ENCODE results near the gene MROH2B. TPM values are rescaled to one million over a fixed set of nuclear protein-coding genes. Genes with fewer than 3 reads are reported as not detected.
A peak's percentile ranks its signal among the peaks of the same experiment; 100 is the strongest.

Gene MROH2B
- total RNA-seq, 3 donors from 2014 or later, result not detected

- Histone ChIP-seq H3K27me3 (no peaks in the 10 kb centered on the region), H3K9me3 (no peaks in the 10 kb centered on the region), H3K4me1 (no peaks in the 10 kb centered on the region), H3K27ac (no peak overlapping the region), H3K4me3 (no peak overlapping the region), H3K36me3 (no peaks in the 10 kb centered on the region)
- intact Hi-C loops (cut with DNase I; ENCODE audit: low total_unique reads), result no loop called here
- no peak for DNase-seq (ENCODE audit: low spot score in 2 of 2)
- no peak for TF ChIP-seq POLR2A (IDR thresholded peaks at IDR 0.05)
- no peak for TF ChIP-seq POLR2AphosphoS5 (IDR thresholded peaks at IDR 0.05)
- no peak for TF ChIP-seq CTCF (IDR thresholded peaks at IDR 0.05)
These were observed 5.3 kb downstream of the MROH2B start for GRCh38 chr5:41065691-41066335.

- H3K9me3 ChIP-seq, result no peaks in the 10 kb centered on the region
- no peaks in the 10 kb centered on the region for H3K27me3 ChIP-seq
- no peaks in the 10 kb centered on the region for H3K4me1 ChIP-seq
- no peak for DNase-seq (ENCODE audit: low spot score in 2 of 2)
- H3K36me3 ChIP-seq, result no peaks in the 10 kb centered on the region
- no peak overlapping the region for H3K27ac ChIP-seq
- H3K4me3 ChIP-seq, result no peak overlapping the region
- intact Hi-C loops (cut with DNase I; ENCODE audit: low total_unique reads), result loop anchor here (5.0 kb wide), 1 partner anchor 726 kb away; no protein-coding TSS in a partner anchor
- TF ChIP-seq POLR2AphosphoS5 (IDR thresholded peaks at IDR 0.05), result no peak
These were observed 13.2 kb downstream of the MROH2B start for GRCh38 chr5:41057940-41058339.

DNA sequence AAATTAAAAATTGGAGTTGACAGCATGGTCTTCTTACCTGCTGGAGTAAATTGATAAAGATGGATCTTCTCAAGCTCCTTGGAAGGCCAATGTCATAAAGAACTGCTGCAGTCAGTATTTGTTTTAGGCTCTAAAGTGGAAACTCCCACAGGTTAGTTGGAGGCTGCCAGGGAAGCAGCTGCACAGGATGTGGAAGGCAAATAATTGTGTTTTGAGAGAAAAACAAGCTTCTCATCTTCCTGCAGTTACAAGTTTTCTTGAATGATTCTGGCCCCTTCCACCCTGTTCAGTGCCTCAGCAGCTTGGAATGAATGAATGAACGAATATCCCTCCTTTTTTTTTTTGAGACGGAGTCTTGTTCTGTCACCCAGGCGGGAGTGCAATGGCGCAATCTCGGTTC, 13.9 kb downstream of the MROH2B start:
- Histone ChIP-seq H3K9me3 (no peaks in the 10 kb centered on the region), H3K4me3 (no peak overlapping the region), H3K36me3 (no peaks in the 10 kb centered on the region), H3K27ac (no peak overlapping the region), H3K4me1 (no peaks in the 10 kb centered on the region), H3K27me3 (no peaks in the 10 kb centered on the region)
- no peak for TF ChIP-seq POLR2AphosphoS5 (IDR thresholded peaks at IDR 0.05)
- TF ChIP-seq CTCF (IDR thresholded peaks at IDR 0.05), result no peak
- TF ChIP-seq POLR2A (IDR thresholded peaks at IDR 0.05), result no peak
- no peak for DNase-seq (ENCODE audit: low spot score in 2 of 2)
- intact Hi-C loops (cut with DNase I; ENCODE audit: low total_unique reads), result loop anchor here (5.0 kb wide), 1 partner anchor 725 kb away; no protein-coding TSS in a partner anchor

DNA sequence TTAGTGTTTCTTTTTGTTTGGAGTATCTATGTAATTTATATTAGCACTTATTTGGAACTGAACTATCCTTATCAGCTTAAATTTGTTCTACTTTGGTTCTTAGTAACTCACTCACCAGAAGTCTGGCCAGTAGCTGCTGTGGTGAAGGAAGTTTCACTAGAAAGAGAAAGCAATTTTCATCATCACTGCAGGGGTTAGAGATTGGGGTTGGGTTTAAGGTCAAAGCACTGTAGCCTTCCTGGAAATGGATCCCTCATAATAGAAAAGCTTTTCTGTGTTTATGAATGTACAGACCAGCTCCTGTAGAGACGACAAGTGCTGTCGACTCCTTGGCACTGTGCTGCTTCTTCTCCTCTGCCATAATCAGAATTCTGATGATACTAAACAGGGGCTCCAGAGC, 22.2 kb downstream of the MROH2B start:
- Histone ChIP-seq H3K36me3 (no peaks in the 10 kb centered on the region), H3K4me3 (no peak overlapping the region), H3K9me3 (no peaks in the 10 kb centered on the region), H3K4me1 (no peaks in the 10 kb centered on the region), H3K27ac (peak overlapping the region in 1 of 2 donors; percentile 32), H3K27me3 (no peaks in the 10 kb centered on the region)
- TF ChIP-seq CTCF (IDR thresholded peaks at IDR 0.05), result no peak
- no peak for TF ChIP-seq POLR2A (IDR thresholded peaks at IDR 0.05)
- TF ChIP-seq POLR2AphosphoS5 (IDR thresholded peaks at IDR 0.05), result no peak
- intact Hi-C loops (cut with DNase I; ENCODE audit: low total_unique reads), result no loop called here
- DNase-seq (ENCODE audit: low spot score in 2 of 2), result no peak

- H3K4me3 ChIP-seq, result no peak overlapping the region
- DNase-seq (ENCODE audit: low spot score in 2 of 2), result no peak
- no peaks in the 10 kb centered on the region for H3K9me3 ChIP-seq
- no peak overlapping the region for H3K27ac ChIP-seq
- H3K27me3 ChIP-seq, result no peaks in the 10 kb centered on the region
- TF ChIP-seq POLR2AphosphoS5 (IDR thresholded peaks at IDR 0.05) (no peak), CTCF (IDR thresholded peaks at IDR 0.05) (no peak), POLR2A (IDR thresholded peaks at IDR 0.05) (no peak)
- no peaks in the 10 kb centered on the region for H3K4me1 ChIP-seq
- intact Hi-C loops (cut with DNase I; ENCODE audit: low total_unique reads), result no loop called here
- H3K36me3 ChIP-seq, result no peaks in the 10 kb centered on the region
These were observed 27.9 kb downstream of the MROH2B start for GRCh38 chr5:41043109-41043747.
